ENCODE data around the gene DDOST.
"Not testable (repeated sequence)": the region's sequence is repeated elsewhere in the genome, so short reads cannot be mapped to it uniquely, and the experiment has no call there.

DDOST gene

DNA sequence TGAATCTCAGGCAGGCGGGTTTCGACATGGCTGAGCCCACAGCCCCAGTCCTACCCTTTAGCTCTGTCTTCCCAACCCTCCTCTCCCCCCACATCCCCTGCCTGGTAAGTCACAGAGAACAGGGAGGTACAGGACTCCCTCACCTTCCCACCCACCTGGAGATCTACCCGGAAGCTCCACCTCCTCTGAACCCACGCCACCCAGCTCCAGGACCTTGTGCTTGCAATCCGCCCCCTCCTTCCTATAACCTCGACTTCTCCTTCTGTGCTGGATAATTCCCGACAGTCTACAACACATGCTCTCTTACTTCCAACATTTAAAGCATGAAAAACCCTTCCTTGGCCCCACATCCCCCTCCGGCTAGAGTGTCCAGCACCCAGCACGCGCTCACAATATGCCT, 34.3 kb upstream of the DDOST start:
- H3K4me3 ChIP-seq (ENCODE audit: low read depth, low read length) = no peak overlapping the region
- no peak for DNase-seq (ENCODE audit: low read depth)

DNA sequence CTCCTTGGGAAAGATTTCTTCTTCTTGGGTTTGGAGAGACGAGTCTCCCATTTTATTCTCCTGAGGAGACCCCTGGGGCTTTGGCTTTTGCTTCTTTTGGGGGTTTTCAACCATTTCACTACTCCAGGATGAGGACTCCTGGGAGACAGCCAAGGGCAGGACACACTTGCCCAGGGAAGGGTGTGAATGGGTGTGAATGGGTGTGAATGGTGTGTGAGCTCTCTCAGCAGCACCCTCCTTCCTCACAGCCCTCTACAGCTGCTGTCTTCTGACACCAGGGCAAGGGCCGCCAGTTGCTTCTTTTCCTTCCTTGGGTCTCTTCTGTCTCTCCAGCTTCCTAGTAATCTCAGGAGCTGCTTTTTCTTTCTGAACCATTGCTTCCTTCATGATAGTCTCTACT, 32.5 kb upstream of the DDOST start:
- no peak for DNase-seq (ENCODE audit: low read depth)
- H3K4me3 ChIP-seq (ENCODE audit: low read depth, low read length) = no peak overlapping the region

DNA sequence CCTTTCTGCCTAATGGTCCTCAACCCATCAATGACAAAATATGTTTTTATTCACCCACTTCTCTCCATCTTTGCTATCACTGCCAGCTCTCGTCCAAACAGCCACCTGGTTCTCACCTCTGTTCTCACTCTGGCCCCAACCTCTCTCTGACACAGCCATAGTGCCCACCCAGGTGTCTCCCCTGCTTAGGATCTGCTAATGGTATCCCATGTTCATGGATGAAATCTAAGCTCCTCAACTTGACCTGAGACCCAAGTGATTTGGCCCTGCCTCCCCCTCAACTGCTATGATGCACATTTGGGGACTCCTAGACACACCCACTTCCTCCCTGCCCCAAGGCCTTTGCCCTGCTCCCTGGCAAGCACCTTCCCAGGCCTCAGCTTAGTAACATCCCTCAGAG, 30.7 kb upstream of the DDOST start:
- DNase-seq (ENCODE audit: low read depth) = no peak

DNA sequence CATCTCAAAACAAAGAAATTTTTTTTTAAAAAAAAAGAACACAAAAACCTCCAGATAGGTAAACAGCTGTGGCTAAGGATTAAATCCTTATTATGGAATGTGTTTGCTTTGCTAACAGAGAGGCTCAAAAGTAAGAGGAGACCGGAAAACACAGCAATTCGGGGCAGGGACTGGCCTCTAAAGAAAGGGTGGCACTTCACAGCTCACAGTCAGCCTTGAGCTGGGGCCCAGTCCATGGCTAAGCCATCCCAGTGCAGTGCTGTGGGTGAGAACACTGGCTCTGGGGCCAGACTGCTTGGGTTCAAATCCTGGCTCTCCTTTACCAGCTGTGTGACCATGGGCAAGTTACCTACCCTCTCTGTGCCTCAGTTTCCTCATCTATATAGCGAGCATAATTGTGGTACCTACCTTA, 28.5 kb upstream of the DDOST start:
- H3K4me3 ChIP-seq (ENCODE audit: low read depth, low read length) = no peak overlapping the region
- DNase-seq (ENCODE audit: low read depth) = no peak

More for the DNA sequence above, 30.7 kb upstream of the DDOST start:
- no peak overlapping the region for H3K4me3 ChIP-seq (ENCODE audit: low read depth, low read length)

DNA sequence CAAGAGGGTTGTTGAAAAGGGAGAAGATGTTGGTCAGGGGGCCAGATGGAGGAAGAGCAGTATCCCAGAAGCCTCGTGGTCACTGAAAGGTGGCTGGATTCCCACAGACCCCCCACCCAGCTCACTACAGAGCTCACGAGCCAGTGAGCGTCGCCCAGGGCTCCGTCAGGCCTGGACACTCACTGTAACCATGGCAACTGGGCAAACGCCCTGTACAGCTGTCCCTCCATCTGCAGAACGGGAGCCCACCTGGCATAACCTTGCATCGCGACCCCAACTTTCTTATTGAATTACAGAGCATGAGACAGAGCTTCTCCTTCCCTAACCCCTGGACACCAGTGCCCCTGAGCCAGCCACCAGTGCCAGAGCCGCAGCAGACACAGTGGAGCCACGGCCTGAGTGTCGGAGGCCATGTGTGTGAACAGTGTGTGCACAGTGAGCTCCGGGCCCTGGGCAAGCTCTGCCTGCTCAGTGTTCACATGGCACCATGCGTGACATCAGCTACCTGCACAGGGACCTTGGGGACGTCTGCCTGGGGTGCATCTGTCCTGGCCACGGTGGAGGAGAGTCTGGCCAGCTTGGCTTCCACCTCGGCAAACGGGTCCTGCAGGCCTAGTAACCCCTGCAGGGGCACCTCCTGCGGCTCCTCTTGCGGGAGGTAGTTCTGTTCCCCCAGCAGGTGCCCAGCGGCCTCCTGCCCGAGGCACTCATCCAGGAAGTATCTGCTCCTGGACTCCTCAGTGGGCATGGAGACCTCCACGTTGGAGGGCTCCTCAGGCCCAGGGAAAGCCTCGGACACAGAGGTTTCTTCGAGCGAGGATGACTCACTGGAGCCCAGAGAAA, 25.9 kb upstream of the DDOST start:
- H3K4me3 ChIP-seq (ENCODE audit: low read depth, low read length) = no peak overlapping the region
- DNase-seq (ENCODE audit: low read depth) = no peak

DNA sequence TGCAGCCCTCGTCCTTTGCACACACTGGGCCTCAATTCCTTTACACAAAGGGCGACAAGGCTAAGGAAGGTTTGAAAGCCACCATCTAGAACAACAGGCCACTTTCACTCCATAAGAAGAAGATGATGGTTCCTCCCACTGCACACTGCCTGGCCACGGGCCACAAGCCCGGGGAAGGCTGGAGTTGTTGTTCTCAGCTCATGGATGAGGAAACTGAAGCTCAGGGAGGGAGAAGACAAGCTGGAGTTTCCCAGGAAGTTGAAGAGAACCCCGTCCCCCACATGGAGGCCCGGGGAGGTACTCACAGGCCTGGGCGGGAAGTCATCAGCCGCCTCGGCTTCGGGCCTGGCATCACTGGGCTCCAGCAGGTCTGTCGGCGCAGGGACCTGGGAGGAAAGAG, 24.6 kb upstream of the DDOST start:
- no peak for DNase-seq (ENCODE audit: low read depth)
- H3K4me3 ChIP-seq (ENCODE audit: low read depth, low read length) = no peak overlapping the region

DNA sequence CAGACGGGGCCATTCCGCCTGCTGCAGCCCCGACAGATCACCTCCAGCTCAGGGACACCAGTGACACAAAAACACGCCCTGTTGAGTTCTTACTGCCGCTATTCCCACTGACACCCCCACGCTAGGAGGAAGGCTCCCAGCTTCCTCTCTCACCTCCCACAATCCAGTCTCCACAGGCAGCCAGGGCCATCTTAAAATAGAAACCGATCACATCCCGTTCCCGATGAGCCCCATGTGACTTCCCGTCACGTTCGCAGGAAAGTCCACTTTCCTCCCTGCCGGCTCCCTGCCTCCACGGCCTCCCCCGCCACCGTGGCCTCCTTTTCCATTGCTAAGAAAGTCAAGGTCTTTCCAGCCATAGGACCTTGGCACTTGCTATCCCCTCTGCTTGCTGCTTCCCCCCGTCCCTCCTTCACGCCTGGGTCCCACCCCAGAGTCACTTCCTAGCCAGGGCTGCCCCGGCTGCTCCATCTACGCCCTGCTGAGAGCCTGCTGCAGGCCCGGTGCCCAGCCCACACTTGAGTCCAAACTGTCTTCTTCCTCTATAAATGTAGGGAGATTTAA, 24.0 kb upstream of the DDOST start:
- H3K4me3 ChIP-seq (ENCODE audit: low read depth, low read length) = no peak overlapping the region
- no peak for DNase-seq (ENCODE audit: low read depth)

DNA sequence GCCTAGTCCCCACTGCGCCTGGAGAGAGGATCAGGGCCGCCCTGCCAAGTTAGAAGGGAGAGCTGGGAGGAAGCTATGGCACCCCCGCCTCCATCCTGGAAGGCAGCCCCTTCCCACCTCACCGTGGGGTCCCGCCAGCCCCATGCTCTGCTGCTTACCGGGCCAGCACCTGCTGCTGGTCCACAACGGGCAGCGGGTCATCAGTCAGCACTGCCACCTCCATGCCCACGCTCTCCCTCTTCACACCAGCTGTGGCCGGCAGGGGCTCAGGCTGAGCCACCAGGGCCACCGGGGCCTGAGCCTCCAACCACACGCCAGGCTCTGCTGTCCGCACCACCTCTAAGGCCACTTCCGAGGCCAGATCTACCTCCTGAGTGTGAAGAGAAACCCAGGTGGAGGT, 23.5 kb upstream of the DDOST start:
- H3K4me3 ChIP-seq (ENCODE audit: low read depth, low read length) = no peak overlapping the region
- no peak for DNase-seq (ENCODE audit: low read depth)

DNA sequence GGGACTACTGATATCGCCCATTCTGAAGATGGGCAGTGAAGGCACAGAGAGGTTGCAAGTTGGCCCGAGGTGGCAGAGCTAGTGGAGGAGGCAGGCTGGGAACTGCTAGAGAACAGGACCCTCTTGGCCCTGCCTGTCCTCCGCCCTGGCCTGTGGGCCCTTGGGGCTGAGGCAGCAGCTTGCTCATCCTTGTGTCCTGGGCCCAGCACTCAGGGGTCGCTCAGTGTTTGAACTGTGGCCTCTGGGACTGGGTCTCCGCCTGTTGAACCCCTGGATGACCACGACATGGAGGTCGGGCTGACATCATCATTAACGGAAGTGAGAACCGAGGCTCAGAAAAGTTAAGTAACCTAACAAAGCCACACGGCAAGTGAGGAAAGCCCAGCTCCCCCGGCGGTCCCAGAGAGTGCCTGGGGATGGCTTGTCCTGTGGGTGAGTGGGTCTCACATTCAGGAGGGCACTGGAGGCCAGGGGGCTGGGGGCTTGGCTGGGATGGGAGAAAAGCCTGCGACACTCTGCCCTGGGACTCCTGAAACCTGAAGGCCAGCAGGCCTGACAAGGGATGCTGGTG, 23.0 kb upstream of the DDOST start:
- no peak for DNase-seq (ENCODE audit: low read depth)
- no peak overlapping the region for H3K4me3 ChIP-seq (ENCODE audit: low read depth, low read length)

DNA sequence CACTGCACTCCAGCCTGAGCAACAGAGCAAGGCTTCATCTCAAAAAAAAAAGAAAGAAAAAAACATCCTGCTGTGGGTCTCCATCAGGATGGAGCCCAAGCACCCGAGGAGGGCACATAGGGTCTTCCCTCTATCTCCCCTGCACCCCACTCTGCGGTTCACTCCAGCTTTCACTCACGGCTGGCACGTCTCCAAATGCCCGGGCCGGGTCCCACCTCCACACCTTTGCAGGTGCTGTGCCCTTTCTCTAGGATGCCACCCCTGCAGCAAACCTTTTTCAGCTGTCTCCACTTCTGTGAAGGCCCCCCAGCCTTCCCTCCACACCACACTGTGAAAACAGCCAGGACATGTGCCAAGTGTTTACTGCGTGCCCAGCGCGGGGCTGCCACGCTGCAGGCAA, 22.4 kb upstream of the DDOST start:
- DNase-seq (ENCODE audit: low read depth) = no peak
- no peak overlapping the region for H3K4me3 ChIP-seq (ENCODE audit: low read depth, low read length)

DNA sequence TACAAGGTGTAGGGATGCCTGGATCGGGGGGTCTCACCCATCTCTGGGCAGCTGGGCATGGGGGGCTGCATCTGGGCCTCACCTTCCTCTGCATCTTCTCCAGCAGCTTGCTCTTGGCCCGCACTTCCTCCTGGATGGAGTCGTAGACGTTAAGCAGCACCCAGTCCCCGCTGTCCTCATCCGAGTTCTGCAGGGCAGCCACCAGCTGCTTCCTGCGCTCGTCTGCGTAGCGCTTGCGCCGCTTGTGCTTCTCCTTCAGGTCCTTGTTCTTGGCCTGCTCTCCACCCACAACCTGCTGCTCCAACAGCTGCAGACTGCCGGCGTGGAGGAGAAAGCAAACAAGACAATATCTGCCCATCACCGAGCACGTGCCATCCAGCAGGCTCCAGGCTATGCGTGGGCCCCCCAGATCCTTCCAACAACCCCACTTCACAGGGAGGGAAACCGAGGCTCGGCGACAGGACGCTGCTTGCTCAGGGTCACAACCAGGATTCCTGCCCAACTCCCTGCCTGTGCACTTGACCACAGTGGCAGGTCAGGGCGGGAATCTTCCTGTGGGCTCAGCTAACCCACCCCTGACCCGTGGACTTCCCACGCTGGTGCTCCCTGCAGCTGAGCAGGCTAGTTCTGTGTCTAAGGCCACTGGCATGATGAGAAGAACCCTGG, 21.5 kb upstream of the DDOST start:
- no peak overlapping the region for H3K4me3 ChIP-seq (ENCODE audit: low read depth, low read length)
- DNase-seq (ENCODE audit: low read depth) = no peak

DNA sequence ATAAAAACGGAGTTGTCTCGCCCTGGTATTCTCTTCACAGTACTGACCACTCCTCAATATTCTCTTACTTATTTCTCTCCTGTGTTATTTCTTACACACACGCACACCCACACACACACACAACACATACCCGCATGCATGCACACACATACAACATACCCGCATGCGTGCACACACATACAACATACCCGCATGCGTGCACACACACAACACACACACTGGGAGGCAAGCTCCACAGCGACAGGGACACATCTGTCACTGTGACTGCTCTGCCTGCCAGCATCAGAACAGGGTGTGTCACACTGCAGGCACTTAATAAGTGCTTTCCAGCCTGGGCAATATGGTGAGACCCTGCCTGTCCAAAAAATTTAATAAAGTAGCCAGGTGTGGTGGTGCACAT, 20.8 kb upstream of the DDOST start:
- no peak overlapping the region for H3K4me3 ChIP-seq (ENCODE audit: low read depth, low read length)
- no peak for DNase-seq (ENCODE audit: low read depth)

DNA sequence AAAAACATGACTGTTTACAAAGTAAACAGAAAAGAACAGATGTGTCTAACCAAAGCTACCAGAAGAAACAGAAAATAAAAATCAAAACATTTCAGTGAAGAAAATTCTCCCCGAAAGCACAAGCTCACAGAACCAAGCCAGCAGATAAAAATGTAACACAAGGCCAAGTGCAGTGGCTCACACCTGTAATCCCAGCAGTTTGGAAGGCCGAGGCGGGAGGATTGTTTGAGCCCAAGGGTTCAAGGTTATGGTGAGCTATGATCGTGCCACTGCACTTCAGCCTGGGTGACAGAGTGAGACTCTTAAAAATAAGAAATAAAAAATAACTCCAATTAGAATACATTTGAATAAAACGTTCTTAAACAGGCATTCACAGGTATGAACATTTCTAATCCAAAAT, 19.1 kb upstream of the DDOST start:
- H3K4me3 ChIP-seq (ENCODE audit: low read depth, low read length) = no peak overlapping the region
- DNase-seq (ENCODE audit: low read depth) = no peak

DNA sequence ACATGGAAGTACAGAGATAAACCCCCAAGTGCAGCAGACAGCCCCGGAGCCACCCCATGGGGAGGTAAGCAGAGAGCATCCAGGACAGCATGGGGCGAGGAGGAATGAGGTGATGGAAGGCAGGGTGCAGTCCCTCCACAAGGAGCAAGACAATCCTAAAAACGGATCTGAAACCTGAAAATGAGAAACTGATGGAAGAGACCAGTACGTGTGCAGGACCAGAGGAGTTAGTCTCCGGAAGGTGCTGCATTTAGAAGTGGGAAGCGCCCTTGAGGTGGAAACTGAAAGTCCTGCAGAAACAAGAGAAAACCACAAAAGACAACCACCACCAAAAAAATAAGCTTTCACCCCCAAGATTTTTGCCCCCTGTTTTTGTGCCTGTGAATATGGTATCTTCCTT, 17.4 kb upstream of the DDOST start:
- no peak for DNase-seq (ENCODE audit: low read depth)
- no peak overlapping the region for H3K4me3 ChIP-seq (ENCODE audit: low read depth, low read length)

DNA sequence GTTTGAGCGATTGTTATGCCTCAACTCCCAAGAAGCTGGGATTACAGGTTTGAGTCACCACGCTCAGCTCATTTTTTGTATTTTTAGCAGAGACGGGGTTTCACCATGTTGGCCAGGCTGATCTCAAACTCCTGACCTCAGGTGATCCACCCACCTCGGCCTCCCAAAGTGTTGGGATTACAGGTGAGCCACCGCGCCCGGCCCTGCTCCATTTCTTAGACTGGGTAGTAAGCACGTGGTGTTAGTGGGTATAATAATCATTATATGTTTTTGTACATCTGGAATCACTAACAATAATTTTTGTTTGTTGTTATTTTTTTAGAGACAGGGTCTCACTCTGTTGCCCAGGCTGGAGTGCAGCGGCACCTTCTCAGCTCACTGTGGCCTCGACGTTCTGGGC, 12.5 kb upstream of the DDOST start:
- not testable (repeated sequence) for H3K4me3 ChIP-seq (ENCODE audit: low read depth, low read length); DNase-seq (ENCODE audit: low read depth)

DNA sequence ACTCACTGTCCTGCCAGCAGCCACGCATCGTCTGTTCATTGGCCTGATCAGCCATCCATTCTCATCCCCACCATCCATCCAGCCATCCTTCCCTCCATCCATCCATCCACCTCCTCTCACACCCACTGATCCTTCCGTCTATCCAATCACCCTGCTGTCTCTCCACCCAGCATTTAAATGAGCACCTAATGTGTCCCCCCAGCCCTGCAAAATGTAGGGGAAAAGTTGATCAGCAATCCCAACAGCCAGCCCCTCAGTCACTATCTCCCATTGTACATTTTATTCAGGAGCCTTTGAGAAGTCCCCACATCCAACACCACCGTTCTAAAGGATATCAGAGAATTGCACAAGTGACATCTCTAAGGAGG, 11.1 kb upstream of the DDOST start:
- no peak for DNase-seq (ENCODE audit: low read depth)

DNA sequence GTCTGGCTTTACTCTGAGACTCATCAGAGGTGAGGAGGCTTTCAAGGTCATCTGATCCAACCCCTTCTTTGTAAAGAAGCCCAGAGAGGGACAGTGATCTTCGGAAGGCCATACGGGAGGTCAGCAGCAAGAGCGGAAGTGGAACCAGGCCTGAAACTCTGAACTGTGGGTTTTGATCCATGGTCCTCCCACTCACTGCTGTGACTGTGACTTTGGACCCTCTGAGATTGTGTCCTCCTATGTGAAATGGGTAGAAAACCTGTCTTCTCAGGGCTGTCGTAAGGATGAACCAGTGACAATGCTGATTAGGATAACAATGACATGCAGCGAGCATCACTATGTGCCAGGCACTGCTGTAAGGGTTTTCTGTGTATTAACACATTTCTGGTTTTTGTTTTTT, 9.8 kb upstream of the DDOST start:
- no peak for DNase-seq (ENCODE audit: low read depth)
- H3K4me3 ChIP-seq (ENCODE audit: low read depth, low read length) = no peak overlapping the region

More for the DNA sequence above, 11.1 kb upstream of the DDOST start:
- H3K4me3 ChIP-seq (ENCODE audit: low read depth, low read length) = no peak overlapping the region

DNA sequence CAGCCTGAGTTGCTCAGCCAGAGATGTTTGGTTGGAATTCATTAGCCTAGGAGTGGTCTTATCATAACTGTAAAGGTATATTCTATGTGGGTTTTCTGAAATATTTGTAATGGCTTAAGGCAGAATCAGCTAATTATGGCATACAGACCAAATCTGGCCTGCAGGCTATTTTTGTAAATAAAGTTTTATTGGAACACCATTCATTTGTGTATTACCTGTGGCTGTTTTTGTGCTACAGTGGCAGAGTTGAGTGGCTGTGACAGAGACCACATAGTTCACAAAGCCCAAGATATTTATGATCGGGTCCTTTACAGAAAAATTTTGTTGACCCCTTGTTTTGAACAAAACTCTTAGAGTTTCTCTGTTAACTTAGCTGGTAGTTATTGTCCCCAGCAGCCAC, 7.4 kb upstream of the DDOST start:
- no peak for DNase-seq (ENCODE audit: low read depth)
- H3K4me3 ChIP-seq (ENCODE audit: low read depth, low read length) = no peak overlapping the region

DNA sequence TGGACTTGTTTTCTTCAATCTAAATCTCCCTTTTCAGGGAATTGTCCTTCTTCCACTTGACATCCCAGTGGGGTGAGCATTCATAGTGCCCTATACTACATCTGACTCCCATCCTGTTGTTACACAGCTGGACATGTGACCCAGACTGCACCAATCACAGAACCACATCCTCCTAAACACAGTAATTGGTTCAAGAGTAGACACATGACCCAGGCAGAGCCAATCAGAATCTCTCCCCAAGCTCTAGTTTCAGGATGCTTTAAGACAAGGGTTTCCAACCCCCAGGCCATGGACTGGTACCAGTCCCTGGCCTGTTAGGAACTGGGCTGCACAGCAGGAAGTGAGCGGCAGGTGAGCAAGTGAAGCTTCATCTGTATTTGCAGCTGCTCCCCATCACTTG, 5.6 kb upstream of the DDOST start:
- DNase-seq (ENCODE audit: low read depth) = no peak
- no peak overlapping the region for H3K4me3 ChIP-seq (ENCODE audit: low read depth, low read length)

DNA sequence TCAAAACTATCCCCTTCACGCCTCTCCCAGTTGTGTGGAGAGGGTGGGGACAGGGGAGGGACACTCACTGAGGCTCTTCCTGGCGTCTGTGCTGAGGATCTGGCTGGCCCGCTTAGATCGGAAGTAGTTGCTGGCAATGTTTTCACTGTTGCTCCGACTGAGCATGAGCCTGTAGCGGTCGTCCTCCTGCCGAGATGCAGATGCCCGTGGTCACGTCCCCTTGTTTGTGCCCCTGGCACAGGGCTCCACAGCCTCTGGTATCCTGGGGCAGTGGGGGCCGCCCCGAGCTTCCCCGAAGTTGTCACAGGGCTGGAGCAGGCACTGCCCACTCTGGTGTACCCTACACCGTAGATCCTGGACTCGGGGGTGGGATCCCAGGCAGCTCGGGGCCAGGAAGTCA, 5.0 kb upstream of the DDOST start:
- H3K4me3 ChIP-seq (ENCODE audit: low read depth, low read length) = no peak overlapping the region

DNA sequence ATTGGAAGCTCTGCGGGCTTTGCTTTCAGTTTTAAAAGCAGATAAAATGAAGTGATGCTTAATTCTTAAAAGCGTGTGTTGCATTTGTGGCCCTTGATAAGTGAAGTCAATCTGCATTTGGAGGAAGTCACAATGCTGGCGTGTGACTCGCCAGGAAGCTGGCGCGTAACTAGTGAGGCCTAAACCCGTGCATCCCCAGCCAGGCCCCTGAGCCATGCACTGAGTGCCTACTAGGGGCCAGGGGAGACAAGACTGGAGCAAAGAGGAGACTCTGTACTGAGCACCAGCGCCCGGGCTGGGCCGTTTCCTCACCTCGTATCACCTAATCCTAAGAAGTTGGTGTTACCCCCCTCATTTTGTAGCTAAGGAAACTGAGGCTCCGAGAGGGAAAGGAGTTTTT, 4.6 kb upstream of the DDOST start:
- no peak for DNase-seq (ENCODE audit: low read depth)

More for the DNA sequence above, 5.0 kb upstream of the DDOST start:
- no peak for DNase-seq (ENCODE audit: low read depth)

More for the DNA sequence above, 4.6 kb upstream of the DDOST start:
- no peak overlapping the region for H3K4me3 ChIP-seq (ENCODE audit: low read depth, low read length)
